GM18499 (cell line): ENCODE measurements around the gene CEACAM19.

Source experiments
- ATAC-seq: cut with Tn5 transposase; IDR thresholded peaks from one replicate; pipeline ENCODE4 v1.9.1; 2021; ENCODE audit warnings: moderate number of reproducible peaks; ENCODE audit not compliant: insufficient read depth, unreplicated experiment

Gene CEACAM19

DNA sequence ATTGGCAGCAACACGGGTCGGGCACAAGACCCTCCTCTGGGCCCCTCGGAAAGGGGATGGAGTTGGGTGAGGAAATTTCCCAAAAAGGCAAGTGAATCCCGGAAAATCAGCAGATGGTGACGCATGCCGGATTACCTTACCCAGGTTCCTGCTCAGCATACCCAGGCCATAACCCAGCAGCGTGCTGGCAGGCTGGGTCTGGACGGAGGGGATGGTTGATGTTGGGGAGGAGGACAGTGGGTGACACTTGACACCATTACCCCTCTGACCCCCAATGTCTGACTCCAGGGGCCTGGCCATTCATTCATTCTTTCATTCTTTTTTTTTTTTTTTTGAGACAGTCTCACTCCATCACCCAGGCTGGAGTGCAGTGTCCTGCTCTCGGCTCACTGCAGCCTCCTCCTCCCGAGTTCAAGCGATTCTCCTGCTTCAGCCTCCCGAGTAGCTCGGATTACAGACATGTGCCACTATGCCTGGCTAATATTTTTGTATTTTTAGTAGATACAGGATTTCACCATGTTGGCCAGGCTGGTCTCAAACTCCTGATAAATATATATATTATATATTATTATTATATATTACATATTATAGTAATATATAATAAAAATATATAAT lies 26.8 kb upstream of the CEACAM19 start:
- ATAC-seq, result no peak

DNA sequence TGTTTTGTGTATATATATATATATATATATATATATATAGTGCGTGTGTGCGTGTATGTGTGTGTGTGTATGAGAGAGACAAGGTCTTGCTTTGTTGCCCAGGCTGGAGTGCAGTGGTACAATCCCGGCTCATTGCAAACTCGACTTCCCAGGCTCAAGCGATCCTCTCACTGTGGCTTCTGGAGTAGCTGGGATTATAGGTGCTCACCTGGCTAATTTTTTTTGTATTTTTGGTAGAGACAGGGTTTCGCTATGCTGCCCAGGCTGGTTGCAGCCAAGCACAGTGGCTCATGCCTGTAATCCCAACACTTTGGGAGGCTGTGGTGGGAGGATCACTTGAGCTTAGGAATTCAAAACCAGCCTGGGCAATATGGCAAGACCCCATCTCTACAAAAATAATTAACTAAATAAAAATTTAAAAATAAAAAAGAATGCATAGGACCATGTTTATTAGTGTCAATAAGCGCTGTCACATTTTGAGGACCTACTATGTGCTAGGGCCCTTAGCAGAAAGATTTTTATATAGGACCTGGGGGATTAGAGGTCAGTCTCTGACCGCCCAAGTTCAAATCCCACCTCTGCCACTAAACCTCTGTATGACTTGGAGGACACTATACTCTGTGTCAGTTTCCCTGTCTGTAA lies 25.8 kb upstream of the CEACAM19 start:
- ATAC-seq, result no peak

DNA sequence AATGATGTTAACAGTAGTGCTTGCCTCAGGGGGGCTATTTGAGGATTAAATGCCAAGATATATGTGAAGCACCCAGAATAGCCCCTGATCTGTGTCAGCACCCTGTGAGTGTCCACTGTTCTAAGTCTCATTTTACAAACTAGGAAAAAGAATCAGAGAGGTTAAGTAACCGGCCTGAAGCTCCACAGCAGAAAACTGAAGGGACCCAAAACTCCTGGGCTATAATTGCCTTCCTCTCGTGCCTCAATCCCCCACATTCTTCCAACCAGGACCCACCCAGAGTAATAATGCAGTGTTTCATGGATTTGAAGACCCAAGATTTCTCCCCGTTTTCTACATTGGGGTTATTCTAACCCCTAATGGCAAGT lies 25.2 kb upstream of the CEACAM19 start:
- no peak for ATAC-seq

DNA sequence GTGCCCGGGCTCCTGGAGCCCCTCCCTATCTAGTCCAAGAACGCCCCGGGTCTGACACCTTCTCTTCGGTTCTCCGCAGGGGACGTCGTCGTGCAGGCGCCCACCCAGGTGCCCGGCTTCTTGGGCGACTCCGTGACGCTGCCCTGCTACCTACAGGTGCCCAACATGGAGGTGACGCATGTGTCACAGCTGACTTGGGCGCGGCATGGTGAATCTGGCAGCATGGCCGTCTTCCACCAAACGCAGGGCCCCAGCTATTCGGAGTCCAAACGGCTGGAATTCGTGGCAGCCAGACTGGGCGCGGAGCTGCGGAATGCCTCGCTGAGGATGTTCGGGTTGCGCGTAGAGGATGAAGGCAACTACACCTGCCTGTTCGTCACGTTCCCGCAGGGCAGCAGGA lies 24.1 kb upstream of the CEACAM19 start:
- ATAC-seq, result no peak

DNA sequence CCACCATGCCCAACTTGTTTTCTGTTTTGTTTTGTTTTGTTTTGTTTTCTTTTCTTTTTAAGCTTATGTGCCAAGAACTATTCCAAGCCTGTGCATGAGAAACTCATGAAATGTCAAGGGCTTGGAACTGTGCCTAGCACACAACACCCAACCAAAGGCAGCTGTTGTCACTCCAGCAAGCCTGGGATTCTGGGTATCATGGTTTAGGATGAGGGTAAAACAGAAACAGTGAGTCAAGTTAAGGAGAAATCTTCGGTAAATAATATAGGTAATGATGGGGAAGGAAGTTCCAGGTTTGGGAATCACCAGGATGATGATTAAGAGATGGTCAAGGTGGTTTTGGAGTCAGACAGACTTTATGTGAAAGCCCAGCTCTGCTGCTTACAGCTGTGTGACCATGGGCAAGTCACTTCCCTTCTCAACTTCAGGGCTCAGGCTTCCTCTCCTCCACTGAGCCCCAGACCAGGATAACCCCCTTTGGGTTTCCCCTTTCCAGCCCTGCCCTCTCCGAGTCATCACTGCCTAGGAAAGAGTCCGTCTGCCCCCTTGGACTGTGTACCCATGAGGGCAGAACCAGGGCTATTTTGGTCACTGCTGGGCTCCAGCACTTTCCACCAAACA lies 22.5 kb upstream of the CEACAM19 start:
- no peak for ATAC-seq

DNA sequence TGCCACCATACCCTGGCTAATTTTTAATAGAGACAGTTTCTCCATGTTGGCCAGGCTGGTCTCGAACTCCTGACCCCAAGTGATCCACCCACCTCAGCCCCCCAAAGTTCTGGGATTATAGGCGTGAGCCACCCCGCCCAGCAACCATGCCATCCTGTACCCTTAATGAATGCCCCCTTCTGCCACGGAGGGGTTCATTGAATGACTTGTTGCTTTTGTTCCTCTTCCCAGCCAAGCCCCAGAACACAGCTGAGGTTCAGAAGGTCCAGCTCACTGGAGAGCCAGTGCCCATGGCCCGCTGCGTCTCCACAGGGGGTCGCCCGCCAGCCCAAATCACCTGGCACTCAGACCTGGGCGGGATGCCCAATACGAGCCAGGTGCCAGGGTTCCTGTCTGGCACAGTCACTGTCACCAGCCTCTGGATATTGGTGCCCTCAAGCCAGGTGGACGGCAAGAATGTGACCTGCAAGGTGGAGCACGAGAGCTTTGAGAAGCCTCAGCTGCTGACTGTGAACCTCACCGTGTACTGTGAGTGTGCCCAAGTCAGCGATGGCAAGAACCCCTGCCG lies 21.6 kb upstream of the CEACAM19 start:
- ATAC-seq, result no peak

DNA sequence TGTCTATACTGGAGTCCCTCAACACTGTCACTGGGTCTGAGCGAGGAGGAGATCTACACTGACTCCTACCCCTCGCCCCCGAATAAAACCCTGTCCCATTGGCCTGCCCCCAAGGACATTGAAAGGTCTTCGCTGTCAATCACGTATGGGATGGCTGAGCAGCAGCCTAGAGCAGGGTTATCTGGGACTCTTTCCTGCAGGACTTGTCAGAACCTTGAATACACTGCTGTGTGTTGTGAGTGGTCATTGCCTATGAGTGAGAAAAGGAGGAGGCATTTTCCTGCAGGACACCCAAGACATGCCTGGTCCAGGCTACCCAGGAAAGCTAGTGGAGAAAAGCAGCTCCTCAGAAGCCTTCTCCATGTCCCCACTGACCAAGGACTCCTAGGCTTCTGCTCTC lies 17.9 kb upstream of the CEACAM19 start:
- no peak for ATAC-seq

DNA sequence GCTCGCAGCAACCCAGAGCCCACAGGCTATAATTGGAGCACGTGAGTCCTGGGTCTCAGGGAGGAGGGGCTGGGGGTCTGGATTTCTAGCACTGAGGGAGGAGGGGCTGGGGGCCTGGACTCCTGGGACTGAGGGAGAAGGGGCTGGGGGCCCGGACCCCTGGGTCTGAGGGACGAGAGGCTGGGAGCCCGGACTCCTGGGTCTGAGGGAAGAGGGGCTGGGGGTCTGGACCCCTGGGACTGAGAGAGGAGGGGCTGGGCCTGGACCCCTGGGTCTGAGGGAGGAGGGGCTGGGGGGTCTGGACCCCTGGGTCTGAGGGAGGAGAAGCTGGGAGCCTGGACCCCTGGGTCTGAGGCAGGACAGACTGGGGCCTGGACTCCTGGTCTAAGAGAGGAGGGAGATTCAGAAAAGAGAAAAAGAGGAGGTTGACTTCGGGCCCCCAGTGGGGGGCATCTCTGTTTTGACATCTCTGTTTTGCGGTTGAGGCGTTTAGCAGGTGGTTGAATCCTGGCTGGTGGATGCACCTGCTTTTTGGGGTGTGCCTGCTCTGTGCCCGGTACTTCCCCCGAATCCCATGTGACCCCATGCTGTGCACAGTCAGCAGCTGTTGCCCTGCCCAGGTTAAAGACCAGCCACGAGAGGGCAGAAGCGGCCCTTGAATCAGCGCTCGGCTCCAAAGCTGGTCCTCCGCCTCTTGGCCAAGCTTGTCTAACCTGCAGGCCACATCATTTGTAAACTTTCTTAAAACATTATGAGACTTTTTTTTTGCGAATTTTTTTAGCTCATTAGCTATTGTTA lies 17.1 kb upstream of the CEACAM19 start:
- ATAC-seq, result peak; percentile 86

DNA sequence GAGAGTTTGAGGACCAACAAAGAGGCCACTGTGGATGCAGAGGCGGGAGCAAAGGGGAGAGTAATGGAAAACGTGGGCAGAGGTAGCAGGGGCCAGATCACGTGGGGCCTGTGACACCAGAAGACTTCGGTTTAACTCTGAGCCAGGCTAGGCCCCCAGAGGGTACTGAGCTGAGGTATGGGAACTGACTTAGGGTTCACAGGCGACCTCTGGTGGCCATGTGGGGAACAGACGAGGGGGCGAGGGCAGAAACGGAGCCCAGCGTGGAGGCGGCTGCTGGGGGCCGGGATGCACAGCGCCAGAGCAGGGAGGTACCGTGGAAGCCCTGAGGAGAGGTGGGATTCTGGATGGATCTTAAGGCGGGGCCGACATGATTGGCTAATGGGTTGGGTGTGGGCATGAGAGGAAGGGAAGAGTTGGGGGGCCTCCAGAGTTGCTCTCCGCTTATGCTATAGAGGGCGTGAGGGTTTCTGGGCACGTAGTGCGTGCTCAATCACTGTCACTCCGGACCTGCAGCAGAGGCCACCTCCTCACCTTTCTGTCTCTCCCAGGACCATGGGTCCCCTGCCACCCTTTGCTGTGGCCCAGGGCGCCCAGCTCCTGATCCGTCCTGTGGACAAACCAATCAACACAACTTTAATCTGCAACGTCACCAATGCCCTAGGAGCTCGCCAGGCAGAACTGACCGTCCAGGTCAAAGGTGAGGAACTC lies 13.9 kb upstream of the CEACAM19 start:
- no peak for ATAC-seq

DNA sequence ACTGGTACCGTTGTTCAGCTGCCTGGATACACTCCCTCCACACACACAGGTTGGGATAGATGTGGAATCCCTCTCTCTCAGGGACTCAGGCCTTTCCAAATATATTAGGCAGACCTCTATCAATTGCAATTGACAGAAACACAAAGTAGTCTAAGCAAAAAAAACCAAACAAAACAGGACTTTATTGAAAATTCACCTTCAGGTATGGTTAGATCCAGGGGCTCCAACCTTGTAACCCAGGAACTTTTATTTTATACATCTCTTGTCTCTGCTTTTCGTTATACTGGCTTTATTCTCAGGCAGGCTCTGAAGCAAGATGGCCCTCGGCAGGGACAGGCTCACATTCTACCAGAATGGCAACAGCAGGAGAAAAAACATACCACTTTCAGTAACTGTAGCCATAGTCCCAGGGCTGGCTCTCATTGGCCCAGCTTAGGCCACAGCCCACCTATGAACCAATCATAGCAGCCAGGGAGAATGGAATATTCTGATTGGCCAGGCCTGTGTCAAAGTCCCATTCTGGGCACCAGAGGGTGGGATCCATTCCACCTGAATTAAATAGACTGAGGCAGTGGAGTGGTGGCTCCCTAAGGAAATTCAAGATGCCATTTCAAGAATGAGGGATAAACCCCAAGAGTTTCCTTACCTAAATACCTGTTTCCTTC lies 13.1 kb upstream of the CEACAM19 start:
- no peak for ATAC-seq

DNA sequence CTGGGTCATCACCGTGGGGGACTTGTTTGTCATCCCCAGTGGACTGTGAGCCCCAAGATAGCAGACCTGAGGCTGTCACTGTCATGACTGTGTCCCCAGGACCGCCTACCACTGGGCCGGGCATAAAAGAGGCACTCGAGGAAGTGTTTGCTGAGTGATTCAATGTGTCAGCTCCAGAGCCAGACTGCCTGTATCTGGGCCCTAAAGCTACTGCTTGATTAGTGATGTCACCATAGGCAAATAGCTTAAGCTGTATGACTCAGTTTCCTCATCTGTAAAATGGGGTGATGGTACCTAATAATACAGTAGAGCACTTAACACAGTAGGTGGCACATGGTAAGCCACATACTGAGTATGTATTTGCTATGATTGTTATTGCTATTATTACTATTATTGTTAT lies 11.2 kb upstream of the CEACAM19 start:
- no peak for ATAC-seq

DNA sequence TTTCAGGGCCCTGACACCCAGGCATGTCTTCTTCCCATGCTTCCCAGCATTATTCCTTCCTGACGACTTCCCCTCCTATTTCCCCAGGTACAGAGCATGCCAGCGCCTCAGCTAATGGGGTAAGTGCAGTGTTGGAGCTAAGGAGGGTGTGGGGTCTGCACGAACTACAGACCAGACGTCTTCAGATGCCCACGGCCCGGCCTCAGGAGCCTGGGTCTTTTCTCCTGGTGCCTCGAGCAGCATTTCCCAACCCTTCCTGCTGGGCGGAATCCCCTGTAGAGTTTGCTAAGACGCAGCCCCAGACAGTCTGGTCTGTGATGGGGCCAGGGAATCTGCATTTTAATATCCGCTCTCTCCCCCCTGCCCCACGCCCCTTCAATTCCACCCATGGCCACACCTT lies 10.1 kb upstream of the CEACAM19 start:
- no peak for ATAC-seq

DNA sequence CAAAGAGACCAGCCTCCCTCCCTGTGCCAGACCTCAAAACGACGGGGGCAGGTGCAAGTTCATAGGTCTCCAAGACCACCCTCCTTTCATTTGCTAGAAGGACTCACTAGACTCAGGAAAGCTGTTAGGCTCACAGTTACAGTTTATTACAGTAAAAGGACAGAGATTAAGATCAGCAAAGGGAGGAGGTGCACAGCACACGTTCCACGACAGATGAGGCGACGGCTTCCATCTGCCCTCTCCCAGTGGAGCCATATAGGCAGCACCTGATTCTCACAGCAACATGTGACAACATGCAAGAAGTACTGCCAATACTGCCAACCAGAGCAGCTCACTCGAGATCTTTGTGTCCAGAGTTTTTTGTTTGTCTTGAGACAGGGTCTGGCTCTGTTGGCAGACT lies 9.4 kb upstream of the CEACAM19 start:
- no peak for ATAC-seq

DNA sequence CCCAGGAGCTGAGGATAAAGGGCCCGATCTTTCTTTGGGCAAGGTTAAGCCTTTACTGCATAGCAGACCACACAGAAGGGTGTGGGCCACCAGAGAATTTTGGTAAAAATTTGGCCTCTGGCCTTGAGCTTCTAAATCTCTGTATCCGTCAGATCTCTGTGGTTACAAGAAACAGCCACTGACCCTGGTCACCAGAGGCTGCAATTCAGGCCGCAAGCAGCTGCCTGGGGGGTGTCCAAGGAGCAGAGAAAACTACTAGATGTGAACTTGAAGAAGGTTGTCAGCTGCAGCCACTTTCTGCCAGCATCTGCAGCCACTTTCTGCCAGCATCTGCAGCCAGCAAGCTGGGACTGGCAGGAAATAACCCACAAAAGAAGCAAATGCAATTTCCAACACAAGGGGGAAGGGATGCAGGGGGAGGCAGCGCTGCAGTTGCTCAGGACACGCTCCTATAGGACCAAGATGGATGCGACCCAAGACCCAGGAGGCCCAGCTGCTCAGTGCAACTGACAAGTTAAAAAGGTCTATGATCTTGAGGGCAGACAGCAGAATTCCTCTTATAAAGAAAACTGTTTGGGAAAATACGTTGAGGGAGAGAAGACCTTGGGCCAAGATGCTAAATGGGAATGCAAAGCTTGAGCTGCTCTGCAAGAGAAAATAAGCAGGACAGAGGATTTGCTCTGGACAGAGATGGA lies 8.4 kb upstream of the CEACAM19 start:
- no peak for ATAC-seq

DNA sequence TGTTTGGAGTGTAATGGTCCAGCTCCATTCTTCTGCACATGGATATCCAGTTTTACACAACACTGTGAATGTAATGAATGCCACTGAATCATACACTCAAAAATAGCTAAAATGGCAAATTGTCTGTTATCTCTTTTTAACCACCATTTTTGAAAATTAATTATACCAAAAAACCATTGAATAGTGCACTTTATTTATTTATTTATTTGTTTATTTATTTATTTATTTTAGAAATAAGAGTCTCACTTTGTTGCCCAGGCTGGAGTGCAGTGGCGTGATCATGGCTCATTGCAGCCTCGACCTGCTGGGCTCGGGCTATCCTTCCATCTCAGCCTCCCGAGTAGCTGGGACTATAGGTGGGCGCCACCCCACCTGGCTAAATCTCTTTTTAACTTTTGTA lies 7.3 kb upstream of the CEACAM19 start:
- ATAC-seq, result no peak

DNA sequence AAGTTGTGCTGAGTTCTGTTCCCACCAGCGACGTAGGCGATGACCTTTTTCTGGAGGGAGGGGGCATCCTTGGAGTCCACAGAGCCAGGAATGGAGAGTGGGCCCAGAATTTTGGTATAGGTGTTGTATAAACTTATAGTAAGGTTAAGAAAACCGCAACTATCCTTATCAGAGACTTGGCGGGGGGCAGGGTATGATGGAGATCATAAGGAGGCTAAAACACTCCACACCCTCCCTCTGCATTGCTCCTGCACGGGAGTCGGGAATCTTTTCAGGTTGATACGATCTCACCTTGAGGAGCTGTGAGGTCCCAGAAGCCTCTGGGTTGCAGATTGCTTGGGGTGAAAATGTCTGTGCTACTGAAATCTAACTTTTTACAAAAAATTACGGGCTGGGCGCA lies 6.3 kb upstream of the CEACAM19 start:
- ATAC-seq, result no peak

DNA sequence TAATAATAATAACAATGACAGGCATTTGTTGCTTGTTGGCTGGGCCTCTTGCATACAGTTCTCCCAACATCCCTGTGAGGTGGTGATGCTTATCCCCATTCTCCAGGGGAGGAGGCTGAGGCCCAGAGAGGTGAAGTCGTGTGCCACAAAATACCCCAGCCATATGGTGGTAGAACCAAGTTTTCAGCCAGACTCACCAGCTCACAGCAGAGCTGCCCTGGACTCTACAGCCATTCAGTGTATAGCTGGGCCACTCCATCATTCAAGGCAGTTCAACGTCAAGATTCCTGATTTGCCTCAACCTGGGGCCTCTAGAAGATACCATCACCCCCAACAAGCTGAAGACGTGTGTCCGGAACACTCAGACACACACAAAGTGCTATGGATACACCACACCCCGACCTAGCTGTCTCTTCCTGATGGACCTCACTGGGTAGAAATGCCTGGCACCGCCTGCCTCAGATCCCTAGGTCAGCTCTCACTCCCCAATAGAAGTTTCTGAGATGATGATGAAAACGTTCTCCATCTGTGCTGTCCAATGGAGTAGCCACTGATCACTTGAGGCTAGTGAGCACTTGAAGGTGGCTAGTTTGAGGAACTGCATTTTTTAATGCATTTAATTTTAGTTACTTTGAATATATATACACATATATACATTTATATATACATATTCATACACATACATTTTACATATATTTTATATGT lies 4.3 kb upstream of the CEACAM19 start:
- no peak for ATAC-seq

DNA sequence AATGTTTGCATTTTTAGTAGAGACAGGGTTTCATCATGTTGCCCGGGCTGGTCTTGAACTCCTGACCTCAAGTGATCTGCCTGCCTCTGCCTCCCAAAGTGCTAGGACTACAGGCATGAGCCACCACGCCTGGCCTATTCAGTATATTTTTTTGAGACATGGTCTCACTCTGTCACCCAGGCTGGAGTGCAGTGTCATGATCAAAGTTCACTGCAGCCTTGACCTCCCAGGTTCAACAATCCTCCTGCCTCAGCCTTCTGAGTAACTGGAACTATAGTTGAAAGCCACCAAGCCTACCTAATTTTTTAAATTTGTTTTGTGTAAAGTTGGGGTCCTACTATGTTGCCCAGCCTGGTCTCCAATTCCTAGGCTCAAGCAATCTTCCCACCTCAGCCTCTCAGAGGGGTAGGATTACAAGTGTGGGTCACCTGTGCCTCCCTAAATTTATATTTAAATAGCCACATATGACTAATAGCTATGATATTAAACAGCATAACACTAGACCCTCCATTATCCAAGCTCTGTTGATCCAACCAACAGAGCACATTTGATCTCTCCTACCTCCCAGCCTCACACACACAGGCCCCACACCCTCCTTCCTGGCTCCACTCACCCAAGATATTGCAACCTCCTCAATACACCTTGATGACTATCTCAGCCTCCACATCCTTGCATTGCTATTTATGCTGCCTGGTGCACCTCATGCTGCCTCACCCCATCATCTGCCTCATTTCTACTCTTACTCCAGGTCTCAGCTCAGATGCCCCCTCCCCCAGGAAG lies 2.1 kb upstream of the CEACAM19 start:
- no peak for ATAC-seq
